GM12878 (cell line): Measurements from ENCODE around the gene UBE2I. TPM values are rescaled to one million over a fixed set of nuclear protein-coding genes. Genes with fewer than 3 reads are reported as not detected.

Source experiments
- ATAC-seq: fragments of 200-7000 bp; cut with Tn5 transposase; 3 replicates; pipeline ENCODE4 v1.9.1; 2020; ENCODE audit warnings: mild to moderate bottlenecking, moderate library complexity
- BruUV-seq: library from RNA; stranded (reverse); fragments of 400-500 nt; replicated peaks from 2 replicates; lab custom pipeline; 2021; lab: Mats Ljungman, UMichigan
- CTCF ChIA-PET: fragments of 300-600 bp; sonication (Branson Sonifier 250); formaldehyde crosslinking; extraction: SDS; loops from one replicate; lab custom pipeline; 2021; ENCODE audit warnings: inconsistent platforms; lab: Yijun Ruan, JAX
- POLR2A ChIA-PET: fragments of 350-600 bp; formaldehyde crosslinking; extraction: SDS; loops from one replicate; lab custom pipeline; 2021; ENCODE audit warnings: inconsistent platforms; lab: Charles Lee
- RAD21 ChIA-PET: fragments of 300-600 bp; sonication (Branson Sonifier 250); formaldehyde crosslinking; loops from one replicate; lab custom pipeline; 2023; ENCODE audit warnings: antibody characterized with exemption; ENCODE audit not compliant: unreplicated experiment; lab: Charles Lee
- SMC1A ChIA-PET: fragments of 300-600 bp; sonication (Branson Sonifier 250); formaldehyde crosslinking; loops from one replicate; lab custom pipeline; 2023; ENCODE audit not compliant: unreplicated experiment, uncharacterized antibody; lab: Charles Lee
- DNase-seq: peaks from one replicate; pipeline ENCODE4 v3.0.0-alpha.2; 2011; ENCODE audit warnings: low read depth, low spot score
- FAIRE-seq: peaks from 3 replicates; lab custom pipeline; 2011; peaks lifted over from hg19 to GRCh38; lab: Jason Lieb, UNC
- H2AFZ ChIP-seq: 2 replicates; pipeline ENCODE4 v1.6.0; 2011; ENCODE audit warnings: low read depth, low read length, control low read depth; ENCODE audit not compliant: control insufficient read depth
- H3K27ac ChIP-seq: 2 replicates; pipeline ENCODE4 v1.5.1; 2011; ENCODE audit warnings: control low read depth; ENCODE audit not compliant: control insufficient read depth, insufficient read depth
- H3K27me3 ChIP-seq, 2 experiments: replicated peaks in 1 of 2; 2 replicates each; pipeline versions ENCODE4 v1.6.0 to v1.6.1; 2011; ENCODE audit warnings: low read length in 1 of 2; ENCODE audit not compliant: control insufficient read depth in 2 of 2, insufficient read depth in 2 of 2
- H3K36me3 ChIP-seq, 2 experiments: 2 replicates each; pipeline ENCODE4 v1.5.1; 2011; ENCODE audit warnings: low read length in 1 of 2; ENCODE audit not compliant: control insufficient read depth in 2 of 2, insufficient read depth in 2 of 2
- H3K4me1 ChIP-seq: 2 replicates; pipeline ENCODE4 v1.6.1; 2011; ENCODE audit warnings: mild to moderate bottlenecking, low read length, moderate library complexity, mixed read lengths; ENCODE audit not compliant: control insufficient read depth, insufficient read depth
- H3K4me2 ChIP-seq: 2 replicates; pipeline ENCODE4 v1.6.0; 2011; ENCODE audit warnings: control low read depth; ENCODE audit not compliant: control insufficient read depth, insufficient read depth
- H3K4me3 ChIP-seq: fragments of 200-600 bp; sonication (generic); 2 replicates; pipeline ENCODE4 v1.5.1; 2016
- H3K79me2 ChIP-seq: 2 replicates; pipeline ENCODE4 v1.6.0; 2011; ENCODE audit warnings: low read length; ENCODE audit not compliant: control insufficient read depth, insufficient read depth
- H3K9ac ChIP-seq: 2 replicates; pipeline ENCODE4 v1.8.0; 2011; ENCODE audit warnings: low read length, control low read depth, mixed read lengths; ENCODE audit not compliant: control insufficient read depth, insufficient read depth
- H3K9me3 ChIP-seq: replicated peaks from 3 replicates; pipeline ENCODE4 v1.5.1; 2011; ENCODE audit warnings: mild to moderate bottlenecking, low read length; ENCODE audit not compliant: control insufficient read depth, insufficient read depth
- H4K20me1 ChIP-seq: 2 replicates; pipeline ENCODE4 v1.6.0; 2011; ENCODE audit not compliant: control insufficient read depth, insufficient read depth
- ATF7 ChIP-seq: fragments of 450-650 bp; IDR thresholded peaks from 2 replicates; pipeline ENCODE4 v1.6.1; 2016; ENCODE audit warnings: low read depth, mild to moderate bottlenecking
- BCL11A ChIP-seq: IDR thresholded peaks from 2 replicates; pipeline ENCODE4 v1.6.1; 2011; ENCODE audit warnings: low read depth, low read length
- BMI1 ChIP-seq: fragments of 450-650 bp; IDR thresholded peaks from 2 replicates; pipeline ENCODE4 v1.6.1; 2016; ENCODE audit warnings: mild to moderate bottlenecking, moderate library complexity, borderline replicate concordance
- MYC ChIP-seq: IDR thresholded peaks from 2 replicates; pipeline ENCODE4 v1.6.1; 2011; ENCODE audit warnings: mild to moderate bottlenecking, low read length, moderate library complexity, inconsistent platforms; ENCODE audit not compliant: insufficient read depth, insufficient replicate concordance, insufficient read length, severe bottlenecking
- TAF1 ChIP-seq: IDR thresholded peaks from 2 replicates; pipeline ENCODE4 v1.6.1; 2011; ENCODE audit warnings: mild to moderate bottlenecking, low read depth, low read length, borderline replicate concordance
- TARDBP ChIP-seq: IDR thresholded peaks from 2 replicates; pipeline ENCODE4 v1.6.1; 2016; ENCODE audit warnings: borderline replicate concordance
- TBL1XR1 ChIP-seq: IDR thresholded peaks from 2 replicates; pipeline ENCODE4 v1.6.1; 2012; ENCODE audit warnings: low read depth, low read length, improper control_type of control experiment
- ZBTB11 ChIP-seq: fragments of 450-650 bp; formaldehyde crosslinking; IDR thresholded peaks from 2 replicates; pipeline ENCODE4 v1.5.0; 2022; ENCODE audit warnings: mild to moderate bottlenecking, missing genetic modification characterization
- ZZZ3 ChIP-seq: IDR thresholded peaks from 2 replicates; pipeline ENCODE4 v1.6.1; 2011; ENCODE audit warnings: low read depth; ENCODE audit not compliant: control insufficient read depth, insufficient read length
- WGBS: methylation state at CpG from one replicate; pipeline ENCODE4 v1.1.6; 2016; ENCODE audit warnings: low lambda C conversion rate; ENCODE audit not compliant: insufficient replicate concordance, insufficient coverage; ENCODE audit errors: missing lambda C conversion rate; 5-methylcytosine and 5-hydroxymethylcytosine counted together
- in situ Hi-C: fragments of 300-500 bp; cut with MboI; formaldehyde crosslinking; loops from 9 replicates; pipeline ENCODE4 v1.14.3; 2018; ENCODE audit warnings: mixed read lengths
- intact Hi-C: fragments of 100-400 bp; cut with micrococcal nuclease; formaldehyde crosslinking; loops from one replicate; pipeline ENCODE4 v1.14.2; 2022; ENCODE audit not compliant: unreplicated experiment
- polyA plus RNA-seq, 11 experiments: library from polyadenylated mRNA; depleted of rRNA in 4 of 11; unstranded in 6 of 11; stranded (reverse) in 5 of 11; fragments of >200 nt; fragmentation: Nextera tagmentation in 4 of 11; fragmentation: Illumina TruSeq in 1 of 11; extraction: Ambion mirVana in 4 of 11; extraction: Trizol in 1 of 11; gene quantifications; 1 replicate in 1 of 11; 2 replicates in 10 of 11; pipeline versions ENCODE4 v1.2.1 to v1.2.3, GENCODE V29; 2011 to 2016; ENCODE audit warnings: inconsistent platforms in 2 of 11, missing spikeins in 2 of 11, low read depth in 1 of 11
- total RNA-seq, 4 experiments: library from RNA; depleted of rRNA in 3 of 4; stranded (reverse); fragments of >200 nt in 3 of 4; fragmentation: Illumina TruSeq in 1 of 4; extraction: Trizol in 1 of 4; gene quantifications; 2 replicates each; pipeline versions ENCODE4 v1.2.1 to v1.2.3, GENCODE V29; 2013 to 2021
- TF ChIP-seq, protein P1 (sequence below): fragments of 150-350 bp; IDR thresholded peaks from 2 replicates; pipeline ENCODE4 v1.6.1; 2016; ENCODE audit warnings: low read depth, low read length
- TF ChIP-seq, protein P2 (sequence below): fragments of 450-650 bp; IDR thresholded peaks from 2 replicates; pipeline ENCODE4 v1.6.1; 2017; ENCODE audit warnings: antibody characterized with exemption, mild to moderate bottlenecking, moderate library complexity

Gene UBE2I
- total and polyA plus RNA-seq, 10 of the 15 experiments (the other 5 are each of a cell fraction or from before 2014, with no cell fraction given): 47.5 to 243 (median 194) TPM

DNA sequence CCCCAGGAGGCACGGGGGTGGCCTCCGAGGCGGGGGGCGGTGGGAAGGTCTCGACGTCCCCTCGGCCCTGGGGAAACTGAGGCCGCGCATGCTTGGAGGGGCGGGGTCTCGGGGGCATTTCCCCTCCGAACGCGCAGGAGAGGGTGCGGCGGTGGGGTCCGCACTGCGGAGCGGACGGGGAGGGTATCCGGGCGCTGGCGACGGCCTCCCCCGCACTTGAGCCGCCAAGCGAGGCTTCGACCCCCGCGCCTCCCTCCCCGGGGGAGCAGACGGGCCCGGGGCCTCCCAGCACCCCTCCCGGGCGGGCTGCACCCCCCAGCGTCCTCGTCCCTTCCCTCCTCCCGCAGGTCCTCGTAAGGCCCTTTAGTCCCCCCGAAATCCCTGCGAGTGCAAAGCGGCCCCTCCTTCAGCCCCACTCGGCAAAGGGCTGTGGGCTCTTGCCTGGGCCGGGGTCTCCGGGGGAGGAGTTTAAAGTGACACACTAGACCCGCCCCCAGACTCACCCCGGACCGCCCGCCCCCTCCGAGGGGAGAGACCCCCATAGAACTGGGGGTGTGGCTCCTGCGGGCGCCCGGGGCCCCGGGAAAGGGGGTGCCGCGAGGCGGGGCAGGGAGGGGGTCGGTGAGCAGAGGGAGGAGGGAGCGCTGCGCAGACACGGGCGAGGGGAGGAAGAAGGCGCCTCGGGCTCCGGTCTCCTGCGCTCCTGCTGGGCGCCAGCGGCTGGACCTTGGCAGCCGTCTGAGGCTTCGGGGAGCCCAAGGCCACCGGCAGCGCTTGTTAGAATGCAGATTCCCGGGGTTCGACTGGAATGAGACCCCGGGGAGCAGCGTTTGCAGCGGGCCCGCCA, 24.6 kb downstream of the UBE2I start:
- BruUV-seq: no TSS peak
- ATAC-seq (no peak), DNase-seq (no peak), FAIRE-seq (no peak)
- no peak overlapping the region for H3K4me2 ChIP-seq
- H2AFZ ChIP-seq: no peak overlapping the region
- H3K4me3 ChIP-seq: no peak overlapping the region
- H3K27me3 ChIP-seq: peaks cover 5 to 14% of the 10 kb centered on the region in 2 experiments; a peak in 3 of 4 replicates
- no peaks in the 10 kb centered on the region for H3K79me2 ChIP-seq
- no peaks in the 10 kb centered on the region for H3K36me3 ChIP-seq
- H3K9ac ChIP-seq: no peak overlapping the region
- H3K27ac ChIP-seq: no peak overlapping the region
- intact Hi-C loops: no loop called here
- SMC1A ChIA-PET: no interaction called here
- RAD21 ChIA-PET: no interaction called here
- CTCF ChIA-PET: no interaction called here
- no peaks in the 10 kb centered on the region for H4K20me1 ChIP-seq
- 15% methylated on average over 44 of the region's 78 CpGs for WGBS
- in situ Hi-C loops: no loop called here
- H3K9me3 ChIP-seq: peaks cover 2% of the 10 kb centered on the region; the same call in 2 of the 3 replicates
- POLR2A ChIA-PET: no interaction called here
- peaks cover 9% of the 10 kb centered on the region; the same call in 1 of the 2 replicates for H3K4me1 ChIP-seq
- TF ChIP-seq BMI1: no peak
- TF ChIP-seq TBL1XR1: no peak
- TF ChIP-seq, protein P1, sequence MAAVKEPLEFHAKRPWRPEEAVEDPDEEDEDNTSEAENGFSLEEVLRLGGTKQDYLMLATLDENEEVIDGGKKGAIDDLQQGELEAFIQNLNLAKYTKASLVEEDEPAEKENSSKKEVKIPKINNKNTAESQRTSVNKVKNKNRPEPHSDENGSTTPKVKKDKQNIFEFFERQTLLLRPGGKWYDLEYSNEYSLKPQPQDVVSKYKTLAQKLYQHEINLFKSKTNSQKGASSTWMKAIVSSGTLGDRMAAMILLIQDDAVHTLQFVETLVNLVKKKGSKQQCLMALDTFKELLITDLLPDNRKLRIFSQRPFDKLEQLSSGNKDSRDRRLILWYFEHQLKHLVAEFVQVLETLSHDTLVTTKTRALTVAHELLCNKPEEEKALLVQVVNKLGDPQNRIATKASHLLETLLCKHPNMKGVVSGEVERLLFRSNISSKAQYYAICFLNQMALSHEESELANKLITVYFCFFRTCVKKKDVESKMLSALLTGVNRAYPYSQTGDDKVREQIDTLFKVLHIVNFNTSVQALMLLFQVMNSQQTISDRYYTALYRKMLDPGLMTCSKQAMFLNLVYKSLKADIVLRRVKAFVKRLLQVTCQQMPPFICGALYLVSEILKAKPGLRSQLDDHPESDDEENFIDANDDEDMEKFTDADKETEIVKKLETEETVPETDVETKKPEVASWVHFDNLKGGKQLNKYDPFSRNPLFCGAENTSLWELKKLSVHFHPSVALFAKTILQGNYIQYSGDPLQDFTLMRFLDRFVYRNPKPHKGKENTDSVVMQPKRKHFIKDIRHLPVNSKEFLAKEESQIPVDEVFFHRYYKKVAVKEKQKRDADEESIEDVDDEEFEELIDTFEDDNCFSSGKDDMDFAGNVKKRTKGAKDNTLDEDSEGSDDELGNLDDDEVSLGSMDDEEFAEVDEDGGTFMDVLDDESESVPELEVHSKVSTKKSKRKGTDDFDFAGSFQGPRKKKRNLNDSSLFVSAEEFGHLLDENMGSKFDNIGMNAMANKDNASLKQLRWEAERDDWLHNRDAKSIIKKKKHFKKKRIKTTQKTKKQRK: no peak
- TF ChIP-seq ZBTB11 (CRISPR knock-in tag): no peak
- TF ChIP-seq MYC: no peak
- no peak for TF ChIP-seq BCL11A
- no peak for TF ChIP-seq ZZZ3
- no peak for TF ChIP-seq ATF7
- no peak for TF ChIP-seq TARDBP
- TF ChIP-seq, protein P2, sequence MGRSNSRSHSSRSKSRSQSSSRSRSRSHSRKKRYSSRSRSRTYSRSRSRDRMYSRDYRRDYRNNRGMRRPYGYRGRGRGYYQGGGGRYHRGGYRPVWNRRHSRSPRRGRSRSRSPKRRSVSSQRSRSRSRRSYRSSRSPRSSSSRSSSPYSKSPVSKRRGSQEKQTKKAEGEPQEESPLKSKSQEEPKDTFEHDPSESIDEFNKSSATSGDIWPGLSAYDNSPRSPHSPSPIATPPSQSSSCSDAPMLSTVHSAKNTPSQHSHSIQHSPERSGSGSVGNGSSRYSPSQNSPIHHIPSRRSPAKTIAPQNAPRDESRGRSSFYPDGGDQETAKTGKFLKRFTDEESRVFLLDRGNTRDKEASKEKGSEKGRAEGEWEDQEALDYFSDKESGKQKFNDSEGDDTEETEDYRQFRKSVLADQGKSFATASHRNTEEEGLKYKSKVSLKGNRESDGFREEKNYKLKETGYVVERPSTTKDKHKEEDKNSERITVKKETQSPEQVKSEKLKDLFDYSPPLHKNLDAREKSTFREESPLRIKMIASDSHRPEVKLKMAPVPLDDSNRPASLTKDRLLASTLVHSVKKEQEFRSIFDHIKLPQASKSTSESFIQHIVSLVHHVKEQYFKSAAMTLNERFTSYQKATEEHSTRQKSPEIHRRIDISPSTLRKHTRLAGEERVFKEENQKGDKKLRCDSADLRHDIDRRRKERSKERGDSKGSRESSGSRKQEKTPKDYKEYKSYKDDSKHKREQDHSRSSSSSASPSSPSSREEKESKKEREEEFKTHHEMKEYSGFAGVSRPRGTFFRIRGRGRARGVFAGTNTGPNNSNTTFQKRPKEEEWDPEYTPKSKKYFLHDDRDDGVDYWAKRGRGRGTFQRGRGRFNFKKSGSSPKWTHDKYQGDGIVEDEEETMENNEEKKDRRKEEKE: no peak
- TF ChIP-seq TAF1: no peak
